Choroid plexus epithelial cell (primary cell): ENCODE data around the gene IGF2BP1.

ENCODE experiments used
- DNase-seq: peaks from one replicate; pipeline ENCODE4 v3.0.0-alpha.2; 2010; ENCODE audit warnings: low read depth
- H3K4me3 ChIP-seq: 2 replicates; pipeline ENCODE4 v1.5.1; 2011; ENCODE audit warnings: low read depth, mild to moderate bottlenecking, control low read depth, low read length, moderate library complexity
- CTCF ChIP-seq: conservative IDR thresholded peaks from 2 replicates; pipeline ENCODE4 v1.5.1; 2011; ENCODE audit warnings: low read depth, mild to moderate bottlenecking, control low read depth, inconsistent platforms, low read length, moderate library complexity

The IGF2BP1 gene

GRCh38 chr17:48989100-48989499, 8.1 kb upstream of the IGF2BP1 start:
- TF ChIP-seq CTCF = no peak
- DNase-seq = no peak
- no peak overlapping the region for H3K4me3 ChIP-seq

- no peak overlapping the region for H3K4me3 ChIP-seq
- no peak for TF ChIP-seq CTCF
- DNase-seq = no peak
These were observed 6.3 kb upstream of the IGF2BP1 start for GRCh38 chr17:48990882-48991357.

GRCh38 chr17:48992444-48992843, 4.7 kb upstream of the IGF2BP1 start:
- no peak for DNase-seq
- TF ChIP-seq CTCF = no peak
- no peak overlapping the region for H3K4me3 ChIP-seq

GRCh38 chr17:48993305-48993704, 3.9 kb upstream of the IGF2BP1 start:
- DNase-seq = no peak
- TF ChIP-seq CTCF = no peak
- H3K4me3 ChIP-seq = no peak overlapping the region

GRCh38 chr17:48993951-48994350, 3.2 kb upstream of the IGF2BP1 start:
- no peak overlapping the region for H3K4me3 ChIP-seq
- DNase-seq = no peak
- no peak for TF ChIP-seq CTCF

GRCh38 chr17:48994549-48995303, 2.5 kb upstream of the IGF2BP1 start:
- TF ChIP-seq CTCF = no peak
- DNase-seq = no peak
- H3K4me3 ChIP-seq = no peak overlapping the region
